GM10248 (cell line): Measurements from ENCODE around the gene CACNA1C.

Source experiments
- CTCF ChIA-PET: fragments of 300-600 bp; sonication (Branson Sonifier 250); formaldehyde crosslinking; extraction: SDS; loops from one replicate; lab custom pipeline; 2021; ENCODE audit warnings: antibody characterized with exemption; lab: Yijun Ruan, JAX
- POLR2A ChIA-PET: fragments of 350-650 bp; sonication (Branson Sonifier 250); formaldehyde crosslinking; extraction: SDS; loops from one replicate; lab custom pipeline; 2020; ENCODE audit warnings: antibody characterized with exemption; lab: Yijun Ruan, JAX
- DNase-seq: peaks from one replicate; pipeline ENCODE4 v3.0.0; 2012; ENCODE audit errors: extremely low spot score
- CTCF ChIP-seq: IDR thresholded peaks from 2 replicates; pipeline ENCODE4 v1.5.1; 2012; ENCODE audit warnings: mild to moderate bottlenecking, low read depth; ENCODE audit errors: extremely low read depth, missing control alignments, control extremely low read depth

Gene CACNA1C

GRCh38 chr12:2375871-2376270 is 323.1 kb downstream of the CACNA1C start:
- ChIA-PET POLR2A (no interaction called here), CTCF (interaction anchor here (1.3 to 1.4 kb wide), 2 partner anchors 14 to 19 kb away, joined by 3 to 4 read pairs; no protein-coding TSS in a partner anchor)
- no peak for DNase-seq
- TF ChIP-seq CTCF: no peak

- no peak for DNase-seq
- TF ChIP-seq CTCF: no peak
- ChIA-PET POLR2A (no interaction called here), CTCF (interaction anchor here (0.7 to 1.3 kb wide), 5 partner anchors 15 to 38 kb away, joined by 3 to 6 read pairs (median 3); no protein-coding TSS in a partner anchor)
These were observed 324.3 kb downstream of the CACNA1C start for GRCh38 chr12:2376908-2377657.

- DNase-seq: peak; percentile 43
- no peak for TF ChIP-seq CTCF
- ChIA-PET CTCF (interaction anchor here (0.8 to 5.1 kb wide), 2 partner anchors 17 to 18 kb away, joined by 3 to 27 read pairs; no protein-coding TSS in a partner anchor), POLR2A (no interaction called here)
These were observed 326.1 kb downstream of the CACNA1C start for GRCh38 chr12:2378835-2379330.

- no peak for DNase-seq
- POLR2A ChIA-PET: no interaction called here
- CTCF ChIA-PET: interaction anchor here (2.0 to 5.1 kb wide), 2 partner anchors 9 to 15 kb away, joined by 5 to 27 read pairs; no protein-coding TSS in a partner anchor
- TF ChIP-seq CTCF: no peak
These were observed 328.2 kb downstream of the CACNA1C start for GRCh38 chr12:2380946-2381345.

- TF ChIP-seq CTCF: peak; percentile 25
- ChIA-PET CTCF (interaction anchor here (1.8 to 5.1 kb wide), 2 partner anchors 11 to 13 kb away, joined by 7 to 27 read pairs; no protein-coding TSS in a partner anchor), POLR2A (no interaction called here)
- DNase-seq: no peak
These were observed 329.8 kb downstream of the CACNA1C start for GRCh38 chr12:2382370-2383155.
